Suppressor macrophage treated with lipopolysaccharide for 1 hour (primary cell): ENCODE results near the gene DAD1.
"Not testable (repeated sequence)": the region's sequence is repeated elsewhere in the genome, so short reads cannot be mapped to it uniquely, and the experiment has no call there.

ENCODE experiments used
- DNase-seq, 3 donors: peaks; one replicate each; pipeline ENCODE4 v3.0.0-alpha.2; 2020 to 2022

Gene DAD1

GRCh38 chr14:22551605-22551997 lies 37.4 kb downstream of the DAD1 start:
- peak in 1 of 3 donors; percentile 25 for DNase-seq

- DNase-seq, result no peak
These were observed 38.9 kb downstream of the DAD1 start for GRCh38 chr14:22549981-22550673.

- no peak for DNase-seq
These were observed 39.6 kb downstream of the DAD1 start for GRCh38 chr14:22549324-22549962.

- no peak for DNase-seq
These were observed 40.9 kb downstream of the DAD1 start for GRCh38 chr14:22547948-22548750.

- no peak for DNase-seq
These were observed 41.6 kb downstream of the DAD1 start for GRCh38 chr14:22547313-22547947.

- no peak for DNase-seq
These were observed 42.3 kb downstream of the DAD1 start for GRCh38 chr14:22546722-22547071.

- DNase-seq, result no peak
These were observed 42.9 kb downstream of the DAD1 start for GRCh38 chr14:22545842-22546721.

GRCh38 chr14:22544881-22545420 lies 44.1 kb downstream of the DAD1 start:
- DNase-seq, result no peak

GRCh38 chr14:22544406-22544805 lies 44.6 kb downstream of the DAD1 start:
- DNase-seq, result no peak

- DNase-seq, result not testable (repeated sequence)
These were observed 45.3 kb downstream of the DAD1 start for GRCh38 chr14:22543570-22544357.

GRCh38 chr14:22542360-22542759 lies 46.7 kb downstream of the DAD1 start:
- peak in 2 of 3 donors; percentile 43 to 45 for DNase-seq

- no peak for DNase-seq
These were observed 47.3 kb downstream of the DAD1 start for GRCh38 chr14:22541721-22542120.

- no peak for DNase-seq
These were observed 48.1 kb downstream of the DAD1 start for GRCh38 chr14:22540811-22541360.

- no peak for DNase-seq
These were observed 48.7 kb downstream of the DAD1 start for GRCh38 chr14:22540293-22540692.

- no peak for DNase-seq
These were observed 49.2 kb downstream of the DAD1 start for GRCh38 chr14:22539831-22540230.

- DNase-seq, result no peak
These were observed 50.3 kb downstream of the DAD1 start for GRCh38 chr14:22538671-22539228.

GRCh38 chr14:22537436-22538310 lies 51.4 kb downstream of the DAD1 start:
- no peak for DNase-seq

GRCh38 chr14:22536853-22537338 lies 52.1 kb downstream of the DAD1 start:
- DNase-seq, result peak; percentile 92 to 97 (median 94)

GRCh38 chr14:22535916-22536315 lies 53.1 kb downstream of the DAD1 start:
- no peak for DNase-seq
